H1 (cell line): Measurements from ENCODE around the gene HS2ST1. TPM values are rescaled to one million over a fixed set of nuclear protein-coding genes. Genes with fewer than 3 reads are reported as not detected.

Experiments used
- CTCF ChIA-PET: fragments of 300-600 bp; sonication (Branson Sonifier 250); formaldehyde crosslinking; loops from one replicate; lab custom pipeline; 2021; ENCODE audit not compliant: partially characterized antibody; lab: Charles Lee
- POLR2A ChIA-PET: fragments of 300-600 bp; sonication (Branson Sonifier 250); formaldehyde crosslinking; loops from one replicate; lab custom pipeline; 2021; ENCODE audit warnings: inconsistent platforms; ENCODE audit not compliant: partially characterized antibody; lab: Charles Lee
- DNase-seq, 2 experiments: peaks; one replicate each; pipeline versions ENCODE4 v3.0.0 to v3.0.0-alpha.2; 2010 to 2022; ENCODE audit warnings: low spot score in 2 of 2, low read depth in 1 of 2, mixed read lengths in 1 of 2
- FAIRE-seq: peaks from 2 replicates; lab custom pipeline; 2011; peaks lifted over from hg19 to GRCh38; lab: Jason Lieb, UNC
- H2AFZ ChIP-seq: 2 replicates; pipeline ENCODE4 v1.8.1; 2012; ENCODE audit warnings: low read length, inconsistent platforms
- H2AK5ac ChIP-seq: 2 replicates; pipeline ENCODE4 v1.6.1; 2013; ENCODE audit warnings: low read depth, low read length
- H2BK120ac ChIP-seq: replicated peaks from 2 replicates; pipeline ENCODE3; 2013; ENCODE audit warnings: low read depth, low read length, inconsistent platforms
- H2BK12ac ChIP-seq: 2 replicates; pipeline ENCODE4 v1.6.1; 2013; ENCODE audit warnings: low read depth, low read length
- H2BK15ac ChIP-seq: 2 replicates; pipeline ENCODE4 v1.6.1; 2013; ENCODE audit warnings: low read length
- H2BK20ac ChIP-seq: 2 replicates; pipeline ENCODE4 v1.6.1; 2013; ENCODE audit warnings: low read length
- H2BK5ac ChIP-seq: 2 replicates; pipeline ENCODE4 v1.6.1; 2013; ENCODE audit warnings: low read depth, low read length
- H3K14ac ChIP-seq: 2 replicates; pipeline ENCODE4 v1.6.1; 2013; ENCODE audit warnings: inconsistent platforms; ENCODE audit not compliant: insufficient read length
- H3K18ac ChIP-seq: 2 replicates; pipeline ENCODE4 v1.6.1; 2013; ENCODE audit warnings: low read length; ENCODE audit errors: extremely low read depth
- H3K23ac ChIP-seq: 2 replicates; pipeline ENCODE4 v1.6.1; 2013; ENCODE audit warnings: inconsistent platforms; ENCODE audit not compliant: insufficient read length
- H3K23me2 ChIP-seq: 2 replicates; pipeline ENCODE4 v1.6.1; 2013; ENCODE audit warnings: low read depth, low read length
- H3K27ac ChIP-seq: 2 replicates; pipeline ENCODE4 v1.6.1; 2011; ENCODE audit warnings: low read depth, low read length, inconsistent platforms
- H3K27me3 ChIP-seq, 4 experiments: replicated peaks in 1 of 4; 1 replicate in 1 of 4; 2 replicates in 3 of 4; pipeline versions ENCODE4 v1.6.1 to v1.8.1; 2011 to 2013; ENCODE audit warnings: low read length in 3 of 4, mild to moderate bottlenecking in 3 of 4, inconsistent platforms in 2 of 4, mixed read lengths in 2 of 4, moderate library complexity in 1 of 4; ENCODE audit not compliant: control insufficient read depth in 3 of 4, insufficient read depth in 3 of 4; ENCODE audit errors: extremely low read depth in 1 of 4
- H3K36me3 ChIP-seq, 4 experiments: 2 replicates each; pipeline versions ENCODE4 v1.6.1 to v1.8.1; 2011 to 2013; ENCODE audit warnings: mild to moderate bottlenecking in 4 of 4, low read length in 3 of 4, moderate library complexity in 2 of 4, control low read depth in 1 of 4, inconsistent platforms in 1 of 4; ENCODE audit not compliant: insufficient read depth in 4 of 4, control insufficient read depth in 2 of 4
- H3K4ac ChIP-seq: replicated peaks from 2 replicates; pipeline ENCODE3; 2013; ENCODE audit warnings: low read length, low read depth, mixed read lengths, inconsistent platforms; ENCODE audit not compliant: insufficient read length
- H3K4me1 ChIP-seq, 4 experiments: replicated peaks in 1 of 4; 1 replicate in 1 of 4; 2 replicates in 3 of 4; pipeline versions ENCODE4 v1.6.1 to v1.8.1; 2011 to 2013; ENCODE audit warnings: low read length in 3 of 4, inconsistent platforms in 2 of 4, mixed read lengths in 1 of 4; ENCODE audit not compliant: insufficient read depth in 4 of 4, control insufficient read depth in 3 of 4
- H3K4me2 ChIP-seq, 2 experiments: 2 replicates each; pipeline versions ENCODE4 v1.6.1 to v1.8.1; 2011 to 2013; ENCODE audit warnings: low read depth in 2 of 2, low read length in 2 of 2, control low read depth in 1 of 2, inconsistent platforms in 1 of 2, mild to moderate bottlenecking in 1 of 2; ENCODE audit not compliant: insufficient read depth in 1 of 2
- H3K4me3 ChIP-seq, 4 experiments: fragments of 200-600, 300-600 bp in 1 of 4; sonication (generic), shearing (Covaris generic), sonication (Bioruptor Twin) in 1 of 4; 2 replicates each; pipeline versions ENCODE4 v1.5.1 to v1.8.1; 2011 to 2016; ENCODE audit warnings: low read length in 4 of 4, low read depth in 3 of 4, control low read depth in 2 of 4, inconsistent platforms in 2 of 4, mild to moderate bottlenecking in 2 of 4, mixed read lengths in 1 of 4, moderate library complexity in 1 of 4; ENCODE audit not compliant: insufficient read depth in 2 of 4; ENCODE audit errors: extremely low read depth in 1 of 4
- H3K56ac ChIP-seq: replicated peaks from 2 replicates; pipeline ENCODE3; 2013; ENCODE audit warnings: low read depth, mild to moderate bottlenecking, mixed read lengths, low read length, inconsistent platforms; ENCODE audit not compliant: insufficient read length
- H3K79me1 ChIP-seq: 2 replicates; pipeline ENCODE4 v1.6.1; 2013; ENCODE audit warnings: low read depth, low read length, control low read depth
- H3K79me2 ChIP-seq, 2 experiments: 2 replicates each; pipeline versions ENCODE4 v1.6.1 to v1.8.1; 2012 to 2013; ENCODE audit warnings: low read length in 2 of 2, mild to moderate bottlenecking in 2 of 2, inconsistent platforms in 1 of 2; ENCODE audit not compliant: insufficient read depth in 2 of 2, control insufficient read depth in 1 of 2
- H3K9ac ChIP-seq, 4 experiments: replicated peaks in 1 of 4; 1 replicate in 1 of 4; 2 replicates in 3 of 4; pipeline versions ENCODE4 v1.6.1 to v1.8.1; 2011 to 2013; ENCODE audit warnings: low read depth in 3 of 4, low read length in 3 of 4, control low read depth in 2 of 4, mild to moderate bottlenecking in 2 of 4, moderate library complexity in 2 of 4, inconsistent platforms in 1 of 4; ENCODE audit errors: extremely low read depth in 1 of 4
- H3K9me3 ChIP-seq, 2 experiments: 2 replicates each; pipeline versions ENCODE4 v1.6.1 to v1.8.1; 2012 to 2013; ENCODE audit warnings: mild to moderate bottlenecking in 2 of 2, moderate library complexity in 2 of 2, control low read depth in 1 of 2, inconsistent platforms in 1 of 2, low read depth in 1 of 2, low read length in 1 of 2, mixed read lengths in 1 of 2; ENCODE audit not compliant: insufficient read depth in 2 of 2
- H4K20me1 ChIP-seq, 2 experiments: replicated peaks in 1 of 2; 2 replicates each; pipeline versions ENCODE3 to v1.8.1; 2011 to 2013; ENCODE audit warnings: inconsistent platforms in 2 of 2, low read length in 2 of 2, mild to moderate bottlenecking in 1 of 2; ENCODE audit not compliant: insufficient read depth in 2 of 2, control insufficient read depth in 1 of 2
- H4K5ac ChIP-seq: 2 replicates; pipeline ENCODE4 v1.6.1; 2013; ENCODE audit warnings: low read length, low read depth, mixed read lengths, inconsistent platforms; ENCODE audit not compliant: insufficient read length
- H4K8ac ChIP-seq: 2 replicates; pipeline ENCODE4 v1.8.0; 2013; ENCODE audit warnings: mild to moderate bottlenecking, moderate library complexity, low read length, inconsistent platforms; ENCODE audit not compliant: insufficient read depth; ENCODE audit errors: extremely low read depth
- H4K91ac ChIP-seq: replicated peaks from 2 replicates; pipeline ENCODE3; 2013; ENCODE audit warnings: low read length, mixed read lengths, inconsistent platforms; ENCODE audit not compliant: insufficient read length
- EP300 ChIP-seq, 2 experiments: IDR thresholded peaks; 1 replicate in 1 of 2; 2 replicates in 1 of 2; pipeline ENCODE4 v1.6.1; 2011 to 2012; ENCODE audit warnings: low read depth in 2 of 2, low read length in 2 of 2, mild to moderate bottlenecking in 2 of 2, borderline replicate concordance in 1 of 2, inconsistent platforms in 1 of 2, moderate library complexity in 1 of 2
- EZH2 ChIP-seq: fragments of 200-600 bp; sonication (generic); IDR thresholded peaks from 2 replicates; pipeline ENCODE4 v1.7.1; 2012; ENCODE audit warnings: low read depth, mild to moderate bottlenecking, moderate library complexity, low read length, inconsistent platforms; ENCODE audit not compliant: severe bottlenecking
- MAX ChIP-seq: IDR thresholded peaks from 2 replicates; pipeline ENCODE4 v1.6.1; 2012; ENCODE audit warnings: inconsistent platforms
- POLR2A ChIP-seq, 2 experiments: IDR thresholded peaks; 1 replicate in 1 of 2; 2 replicates in 1 of 2; pipeline ENCODE4 v1.6.1; 2011; ENCODE audit warnings: low read depth in 2 of 2, low read length in 2 of 2, mild to moderate bottlenecking in 2 of 2; ENCODE audit errors: control extremely low read depth in 1 of 2
- POLR2AphosphoS5 ChIP-seq: IDR thresholded peaks from 2 replicates; pipeline ENCODE4 v1.6.1; 2011; ENCODE audit warnings: low read depth, low read length
- RBBP5 ChIP-seq: IDR thresholded peaks from 2 replicates; pipeline ENCODE4 v1.7.1; 2012; ENCODE audit warnings: low read depth, mild to moderate bottlenecking, inconsistent platforms, low read length, moderate library complexity, borderline replicate concordance
- SIN3A ChIP-seq, 2 experiments: IDR thresholded peaks in 1 of 2; conservative IDR thresholded peaks in 1 of 2; 2 replicates each; pipeline ENCODE4 v1.6.1; 2011 to 2012; ENCODE audit warnings: low read length in 2 of 2, improper control_type of control experiment in 1 of 2, low read depth in 1 of 2, mild to moderate bottlenecking in 1 of 2
- TAF1 ChIP-seq: IDR thresholded peaks from 2 replicates; pipeline ENCODE4 v1.6.1; 2011; ENCODE audit warnings: mild to moderate bottlenecking, low read depth, low read length
- WGBS, 2 experiments: shearing (Covaris generic) in 1 of 2; methylation state at CpG; one replicate each; pipeline versions ENCODE4 v1.1.6 to v1.1.7; 2013 to 2015; ENCODE audit warnings: low lambda C conversion rate in 2 of 2, mixed read lengths in 2 of 2, inconsistent platforms in 1 of 2, low coverage in 1 of 2, missing lambda C conversion rate in 1 of 2; ENCODE audit not compliant: insufficient replicate concordance in 2 of 2, insufficient coverage in 1 of 2, insufficient read length in 1 of 2; ENCODE audit errors: extremely low coverage in 1 of 2, missing lambda C conversion rate in 1 of 2; 5-methylcytosine and 5-hydroxymethylcytosine counted together
- long read RNA-seq, 2 experiments: library from RNA in 1 of 2; library from capped mRNA in 1 of 2; stranded (forward); transcript quantifications; one replicate each; pipeline ENCODE4 v2.0.0, GENCODE V29; 2021; ENCODE audit warnings: inconsistent platforms in 1 of 2
- polyA minus RNA-seq, 3 experiments: library from RNA; depleted of rRNA, polyadenylated mRNA; stranded (reverse); fragments of >200 nt; gene quantifications; 1 replicate in 2 of 3; 2 replicates in 1 of 3; pipeline ENCODE4 v1.2.3, GENCODE V29; 2011
- polyA plus RNA-seq, 7 experiments: library from polyadenylated mRNA; depleted of rRNA in 3 of 7; stranded (reverse) in 5 of 7; unstranded in 2 of 7; fragments of >200 nt in 5 of 7; fragments of 200-250 nt in 2 of 7; gene quantifications; 1 replicate in 5 of 7; 2 replicates in 1 of 7; 4 replicates in 1 of 7; pipeline versions ENCODE4 v1.2.1 to v1.2.3, GENCODE V29; 2011 to 2013; ENCODE audit warnings: missing spikeins in 2 of 7, mixed read lengths in 2 of 7
- total RNA-seq: library from RNA; stranded (reverse); fragmentation: NEBNext Ultra II Directional; extraction: Animal tissue kit (Norgen Biotek cat#: 25700); gene quantifications from 2 replicates; pipeline ENCODE4 v1.2.1, GENCODE V29; 2021

Gene HS2ST1
- total RNA-seq (24.0 and 28.3 TPM in 2 replicates), polyA plus RNA-seq (2011; rRNA removed) (2.9 and 5.2 TPM in 2 replicates), polyA minus RNA-seq (2011; rRNA and poly(A)+ RNA removed) (10.1 and 14.6 TPM in 2 replicates)
- 5.8 TPM for polyA plus RNA-seq (2011; cell fraction: cytosol; rRNA removed)
- 2.8 TPM for polyA plus RNA-seq (2011; cell fraction: nucleus; rRNA removed)
- polyA plus RNA-seq (2012, experiment 1 of 2), result 6.1 to 16.4 TPM (median 7.5 TPM) in 4 replicates
- polyA plus RNA-seq (2012, experiment 2 of 2), result 1.3 TPM
- 15.0 TPM for polyA plus RNA-seq (2013, experiment 1 of 2)
- 16.0 TPM for polyA plus RNA-seq (2013, experiment 2 of 2)
- 12.3 TPM for polyA minus RNA-seq (2011; cell fraction: cytosol; rRNA and poly(A)+ RNA removed)
- polyA minus RNA-seq (2011; cell fraction: nucleus; rRNA and poly(A)+ RNA removed), result 21.4 TPM
- long read RNA-seq, experiment 1, full-length matches to known transcripts, result 7 of 32 reads
- long read RNA-seq, experiment 1, partial matches to known transcripts, result 24 of 32 reads
- long read RNA-seq, experiment 1, other reads (novel, unspliced or antisense), result 1 of 32 reads
- long read RNA-seq, experiment 2, full-length matches to known transcripts, result 7 of 10 reads
- long read RNA-seq, experiment 2, partial matches to known transcripts, result 2 of 10 reads
- long read RNA-seq, experiment 2, other reads (novel, unspliced or antisense), result 1 of 10 reads

- peak in 1 of 2 experiments; percentile 95 for DNase-seq
- WGBS, 2 experiments, result 2% methylated on average over 12 of the region's 45 CpGs; no CpG with 5 or more reads in 1 of the 2 experiments
- Histone ChIP-seq H2BK15ac (peak within 1 kb of the TSS; percentile 100), H4K20me1 (peaks cover 2 to 7% of the 10 kb centered on the region in 2 experiments), H3K9ac (peak within 1 kb of the TSS; percentile 98 to 100 (median 99)), H3K4me1 (peaks cover 0 to 3% (median 2%) of the 10 kb centered on the region in 4 experiments; a peak in 3 of 7 replicates), H2BK12ac (peak within 1 kb of the TSS; percentile 94; the same call in 1 of the 2 replicates), H3K23ac (no peak within 1 kb of the TSS), H3K4me3 (peak within 1 kb of the TSS; percentile 98 to 99 (median 99)), H4K8ac (peak within 1 kb of the TSS; percentile 99; the same call in 1 of the 2 replicates), H3K79me1 (no peaks in the 10 kb centered on the region), H2BK20ac (no peak within 1 kb of the TSS), H3K27ac (peak within 1 kb of the TSS; percentile 96), H3K4me2 (peak within 1 kb of the TSS; percentile 74 to 79), H3K27me3 (no peaks in the 10 kb centered on the region), H3K4ac (peak within 1 kb of the TSS; percentile 17), H3K18ac (peak within 1 kb of the TSS; percentile 89), H3K36me3 (peaks cover 0 to 3% (median 1%) of the 10 kb centered on the region in 4 experiments; a peak in 1 of 8 replicates), H3K56ac (peak within 1 kb of the TSS; percentile 77), H3K9me3 (no peaks in the 10 kb centered on the region), H3K23me2 (no peaks in the 10 kb centered on the region), H2AK5ac (peak within 1 kb of the TSS; percentile 84; the same call in 1 of the 2 replicates), H3K14ac (no peak within 1 kb of the TSS), H2BK120ac (peak within 1 kb of the TSS; percentile 69), H4K5ac (peak within 1 kb of the TSS; percentile 97), H2AFZ (peak within 1 kb of the TSS; percentile 94), H4K91ac (peak within 1 kb of the TSS; percentile 69), H3K79me2 (peaks cover 35 to 90% of the 10 kb centered on the region in 2 experiments), H2BK5ac (peak within 1 kb of the TSS; percentile 99)
- POLR2A ChIA-PET, result interaction anchor here (0.7 to 5.1 kb wide), 27 partner anchors 10 to 420 kb away, joined by 3 to 49 read pairs (median 4); partner anchors contain the start of gene SH3GLB1
- FAIRE-seq, result no peak
- CTCF ChIA-PET, result interaction anchor here (0.5 to 1.7 kb wide), 5 partner anchors 22 to 181 kb away, joined by 3 to 5 read pairs (median 3); no protein-coding TSS in a partner anchor
- TF ChIP-seq EP300 (IDR thresholded peaks at IDR 0.05; ENCODE audit: borderline replicate concordance in 1 of 2, low read depth in 2 of 2, low read length in 2 of 2) (no peak), MAX (0 out of 2 replicates have a peak, but pooled peaks have one; percentile 32), SIN3A (conservative IDR thresholded peaks at IDR 0.05 in 1 of 2, IDR thresholded peaks at IDR 0.05 in 1 of 2; ENCODE audit: low read depth in 1 of 2, low read length in 2 of 2) (0 out of 4 replicates have a peak, but pooled peaks of 1 of the 2 experiments have one; percentile 29), POLR2A (IDR thresholded peaks at IDR 0.05; ENCODE audit: control extremely low read depth in 1 of 2, low read depth in 2 of 2, low read length in 2 of 2) (peak in 1 of 2 experiments; percentile 71; a peak in 2 of 3 replicates), POLR2AphosphoS5 (peak; percentile 73; the same call in 1 of the 2 replicates), EZH2 (no peak), TAF1 (peak; percentile 64), RBBP5 (peak; percentile 36; the same call in 1 of the 2 replicates)
These were observed at the start of gene HS2ST1 for GRCh38 chr1:86914601-86914997. Gene HS2ST1 (plus strand): TSS chr1:86914635.
